HG03354 (cell line): Measurements from ENCODE around the gene AP1S1.
"Not testable (repeated sequence)": the region's sequence is repeated elsewhere in the genome, so short reads cannot be mapped to it uniquely, and the experiment has no call there.

Experiments
- ATAC-seq: cut with Tn5 transposase; IDR thresholded peaks from one replicate; pipeline ENCODE4 v1.9.1; 2021; ENCODE audit warnings: mild to moderate bottlenecking; ENCODE audit not compliant: unreplicated experiment, poor library complexity, severe bottlenecking

The AP1S1 gene

DNA sequence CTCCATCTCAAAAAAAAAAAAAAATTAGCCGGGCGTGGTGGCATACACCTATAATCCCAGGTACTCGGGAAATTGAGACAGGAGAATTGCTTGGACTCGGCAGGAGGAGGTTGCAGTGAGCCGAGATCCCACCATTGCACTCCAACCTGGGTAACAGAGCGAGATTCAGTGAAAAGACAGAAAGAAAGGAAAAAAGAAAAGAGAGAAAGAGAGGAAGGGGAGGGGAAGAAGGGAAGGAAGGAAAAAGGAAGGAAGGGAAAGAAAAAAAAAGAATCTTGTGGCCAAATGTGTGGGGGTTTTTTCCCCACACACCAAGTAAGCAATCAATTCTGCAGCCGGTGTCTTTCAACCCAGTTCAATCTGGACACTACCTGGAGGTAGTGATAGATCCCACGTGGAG, 34.8 kb downstream of the AP1S1 start:
- ATAC-seq, result no peak

DNA sequence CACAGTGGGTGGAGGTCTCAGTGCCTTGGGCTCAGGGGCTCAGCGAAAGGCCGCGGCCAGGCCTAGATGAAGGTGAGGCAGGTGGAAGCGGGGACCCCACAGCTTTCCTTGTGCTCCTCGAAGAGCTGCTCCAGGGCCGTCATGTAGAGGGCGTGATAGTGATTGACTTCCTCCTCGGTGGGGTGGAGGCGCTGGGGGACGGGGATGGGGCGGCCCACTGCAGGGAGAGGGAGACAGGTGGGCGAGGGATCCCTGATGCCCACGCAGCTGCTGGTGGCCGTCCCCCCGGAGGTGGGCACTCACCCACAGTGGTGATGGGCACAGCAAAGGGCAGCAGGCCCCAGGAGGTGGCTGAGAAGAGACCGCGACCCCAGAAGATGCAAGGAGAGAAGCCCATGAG, 41.6 kb downstream of the AP1S1 start:
- ATAC-seq, result no peak

DNA sequence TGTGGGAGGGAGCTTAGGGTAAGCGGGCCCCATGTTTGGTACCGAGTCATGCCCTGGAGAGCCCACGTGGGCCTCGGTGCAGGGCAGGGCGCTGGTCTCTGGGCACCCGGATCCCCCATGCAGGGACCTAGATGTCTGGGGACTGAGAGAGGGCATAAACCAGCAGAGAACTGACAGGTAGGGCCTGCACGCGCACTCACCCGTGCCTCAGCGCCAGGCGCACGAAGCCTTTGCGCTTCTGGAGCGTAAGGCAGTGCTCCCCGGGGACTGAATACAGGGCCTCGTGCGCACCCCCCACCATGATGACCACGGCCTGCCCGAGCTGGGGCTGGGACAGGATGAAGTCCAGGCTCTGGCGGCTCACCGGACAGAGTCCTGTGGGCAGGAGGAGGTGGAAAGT, 43.7 kb downstream of the AP1S1 start:
- no peak for ATAC-seq

DNA sequence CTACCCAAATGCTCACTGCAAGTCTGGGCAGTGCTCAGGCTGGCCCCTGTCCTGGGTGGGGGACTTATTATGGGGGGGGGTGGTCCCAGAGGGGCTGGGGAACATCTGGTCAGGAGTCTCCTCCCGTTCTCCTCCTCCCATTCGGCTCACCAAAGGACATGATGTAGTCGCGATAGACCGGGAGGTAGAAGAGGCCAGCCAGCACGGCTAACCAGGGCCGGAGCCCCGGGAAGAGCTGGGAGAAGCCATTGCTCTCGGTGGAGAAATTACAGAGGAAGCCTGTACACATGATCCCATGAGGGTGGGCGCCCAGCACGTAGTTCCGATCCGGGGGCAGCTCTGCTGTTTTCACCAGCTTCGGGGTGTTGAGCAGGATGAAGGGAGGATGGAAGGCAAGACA, 44.2 kb downstream of the AP1S1 start:
- ATAC-seq, result no peak

DNA sequence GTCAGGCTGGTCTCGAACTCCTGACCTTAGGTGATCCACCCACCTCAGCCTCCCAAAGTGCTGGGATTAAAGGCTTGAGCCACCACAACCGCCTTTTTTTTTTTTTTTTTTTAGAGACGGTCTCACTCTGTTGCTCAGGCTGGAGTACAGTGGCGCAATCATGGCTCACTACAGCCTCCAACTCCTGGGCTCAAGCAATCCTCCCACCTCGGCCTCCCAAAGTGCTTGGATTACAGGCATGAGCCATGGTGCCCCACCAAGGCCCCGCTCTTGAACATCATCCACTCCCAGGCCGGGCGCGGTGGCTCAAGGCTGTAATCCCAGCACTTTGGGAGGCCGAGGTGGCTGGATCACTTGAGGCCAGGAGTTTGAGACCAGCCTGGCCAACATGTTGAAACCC, 45.2 kb downstream of the AP1S1 start:
- ATAC-seq, result not testable (repeated sequence)

DNA sequence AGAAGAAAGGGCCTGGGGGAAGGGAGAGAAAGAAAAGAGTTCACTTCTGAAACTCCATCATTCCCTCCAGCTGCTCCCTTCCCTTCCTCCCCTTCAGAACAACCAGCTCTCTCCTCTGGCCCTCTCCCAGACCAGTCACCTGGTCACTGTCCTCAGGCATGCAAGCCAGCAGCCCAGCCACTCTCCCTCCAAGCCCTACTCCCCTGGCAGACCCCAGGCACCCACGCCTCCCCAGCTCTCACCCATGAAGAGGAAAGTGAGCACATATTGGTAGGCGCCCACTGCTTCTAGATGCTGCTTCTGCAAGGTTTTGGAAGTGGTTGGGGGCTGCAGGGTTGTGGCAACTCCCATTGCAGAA, 46.2 kb downstream of the AP1S1 start:
- ATAC-seq, result no peak

DNA sequence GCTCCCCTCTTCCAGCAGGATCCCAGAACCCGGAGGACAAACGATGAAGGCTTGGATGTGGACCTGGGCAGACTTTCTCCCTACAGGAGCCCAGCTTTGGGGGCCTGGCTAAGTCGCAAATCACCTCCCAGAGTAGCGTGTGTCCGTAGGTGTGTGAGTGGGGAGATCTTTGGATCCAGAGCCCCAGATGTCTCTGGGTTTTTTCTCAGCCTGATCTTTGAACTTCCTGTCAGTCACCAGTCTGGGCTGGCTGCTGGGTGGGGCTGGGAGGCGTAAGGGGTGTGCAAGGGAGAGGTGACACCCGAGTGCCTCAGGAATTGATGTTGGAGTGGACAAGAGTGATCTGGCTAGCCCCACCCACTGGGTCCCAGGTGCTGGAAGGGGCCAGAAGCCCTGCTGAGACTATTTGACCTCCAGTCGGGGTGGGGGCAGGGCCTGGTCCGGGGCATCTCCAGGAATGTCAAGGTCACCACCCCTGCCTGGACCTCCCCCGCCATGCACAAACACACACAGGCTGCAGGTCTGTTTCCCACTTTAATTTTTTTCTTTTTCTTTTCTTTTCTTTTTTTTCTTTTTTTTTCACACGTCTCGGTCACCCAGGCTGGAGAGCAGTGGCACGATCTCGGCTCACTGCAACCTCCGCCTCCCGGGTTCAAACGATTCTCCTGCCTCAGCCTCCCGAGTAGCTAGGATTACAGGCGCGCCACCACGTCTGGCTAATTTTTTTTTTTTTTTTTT, 46.8 kb downstream of the AP1S1 start, which contains the start of gene MOGAT3:
Gene MOGAT3, minus strand, starts transcription at position 175 of the 738 bp plus-strand sequence. CDS start 182 bp downstream, outside the sequence.
- ATAC-seq, result no peak

DNA sequence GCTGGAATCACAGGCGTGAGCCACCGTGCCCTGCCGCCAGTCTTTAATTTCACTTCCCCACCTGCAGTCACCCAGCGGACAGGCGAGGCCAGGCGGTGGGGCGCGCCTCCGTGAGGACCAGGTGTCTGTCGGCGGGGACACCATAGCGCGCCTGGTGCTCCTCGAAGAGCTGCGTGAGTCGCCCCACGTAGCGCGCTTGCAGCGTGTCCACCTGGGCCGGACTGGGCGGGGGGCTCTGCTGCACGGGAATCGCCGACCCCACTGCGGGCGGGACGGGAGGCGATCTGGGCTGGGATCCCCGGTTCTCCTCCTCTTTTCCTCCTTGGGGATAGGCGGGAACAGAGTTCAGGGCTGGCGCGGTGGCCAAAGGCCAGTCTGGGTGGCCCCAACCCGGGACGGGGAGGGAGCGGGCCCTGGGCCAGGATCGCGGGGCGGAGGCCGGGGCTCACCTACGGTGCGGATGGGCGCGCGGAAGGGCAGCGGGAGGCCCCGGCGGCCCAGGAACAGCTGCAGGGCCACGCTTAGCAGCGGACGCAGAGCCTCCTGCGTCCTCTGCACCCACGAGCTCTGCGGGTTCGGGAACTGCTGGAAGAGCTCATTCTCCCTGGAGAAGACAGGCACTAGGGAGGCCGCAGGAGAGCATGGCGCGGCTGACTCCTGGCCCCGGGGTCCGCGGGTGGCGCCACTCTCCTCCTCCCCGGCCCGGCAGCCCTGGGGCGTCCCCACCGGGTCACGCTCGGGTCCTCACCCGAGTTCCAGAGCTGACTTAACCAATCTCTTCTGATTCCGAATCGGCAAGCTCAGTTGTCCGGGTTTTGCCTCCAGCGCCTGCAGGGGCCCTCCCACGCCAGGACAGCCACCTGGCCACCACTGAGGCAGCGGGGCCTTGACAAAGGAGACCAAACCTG, 47.7 kb downstream of the AP1S1 start:
- no peak for ATAC-seq

DNA sequence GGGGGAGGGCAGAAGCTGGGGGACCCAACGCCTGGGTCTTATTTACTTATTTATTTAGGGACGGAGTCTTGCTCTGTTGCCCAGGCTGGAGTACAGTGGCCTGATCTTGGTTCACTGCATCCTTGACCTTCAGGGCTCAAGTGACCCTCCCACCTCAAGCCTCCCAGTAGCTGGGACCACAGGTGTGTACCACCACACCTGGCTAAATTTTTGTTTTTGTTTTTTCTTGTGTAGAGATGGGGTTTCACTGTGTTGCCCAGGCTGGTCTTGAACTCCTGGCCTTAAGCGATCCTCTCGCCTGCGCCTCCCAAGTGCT, 48.3 kb downstream of the AP1S1 start:
- no peak for ATAC-seq

DNA sequence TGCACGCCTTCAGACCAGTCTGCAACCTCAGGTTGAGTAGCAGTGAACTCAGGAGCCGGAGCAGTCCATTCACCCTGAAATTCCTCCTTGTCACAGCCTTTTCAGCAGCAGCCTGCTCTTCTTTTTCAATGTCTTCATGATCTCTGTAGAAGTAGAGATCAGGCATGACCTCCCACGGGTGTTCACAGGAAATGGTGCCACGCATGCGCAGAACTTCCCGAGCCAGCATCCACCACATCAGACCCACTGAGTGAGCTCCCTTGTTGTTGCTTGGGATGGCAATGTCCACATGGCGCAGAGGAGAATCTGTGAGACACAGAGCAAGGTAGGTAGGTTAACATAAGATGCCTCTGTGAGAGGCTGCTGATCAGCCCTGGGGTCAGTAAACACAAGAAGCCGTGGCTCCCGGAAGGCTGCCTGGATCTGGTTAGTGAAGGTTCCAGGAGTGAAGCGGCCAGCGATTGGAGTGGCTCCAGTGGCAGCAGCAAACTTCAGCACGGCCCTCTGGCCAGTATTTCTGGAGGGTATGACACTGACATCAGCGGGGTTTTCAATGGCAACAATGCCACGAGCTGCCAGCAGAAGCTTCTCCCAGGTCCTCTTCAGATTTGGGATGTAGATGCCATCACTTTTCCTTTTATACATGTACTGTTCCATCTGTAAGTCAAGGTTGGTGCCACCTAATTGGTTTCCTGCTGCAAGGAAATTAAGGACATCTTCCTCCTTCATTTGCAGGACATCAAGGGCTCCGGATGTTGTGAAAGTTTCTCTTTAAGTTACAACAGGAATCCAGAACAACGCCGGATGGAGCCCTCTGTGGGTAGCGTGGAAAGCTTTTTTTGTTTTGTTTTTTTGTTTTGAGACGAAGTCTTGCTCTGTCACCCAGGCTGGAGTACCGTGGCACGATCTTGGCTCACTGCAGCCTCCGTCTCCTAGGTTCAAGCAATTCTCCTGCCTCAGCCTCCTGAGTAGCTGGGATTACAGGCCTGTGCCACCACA, 49.8 kb downstream of the AP1S1 start:
- not testable (repeated sequence) for ATAC-seq

DNA sequence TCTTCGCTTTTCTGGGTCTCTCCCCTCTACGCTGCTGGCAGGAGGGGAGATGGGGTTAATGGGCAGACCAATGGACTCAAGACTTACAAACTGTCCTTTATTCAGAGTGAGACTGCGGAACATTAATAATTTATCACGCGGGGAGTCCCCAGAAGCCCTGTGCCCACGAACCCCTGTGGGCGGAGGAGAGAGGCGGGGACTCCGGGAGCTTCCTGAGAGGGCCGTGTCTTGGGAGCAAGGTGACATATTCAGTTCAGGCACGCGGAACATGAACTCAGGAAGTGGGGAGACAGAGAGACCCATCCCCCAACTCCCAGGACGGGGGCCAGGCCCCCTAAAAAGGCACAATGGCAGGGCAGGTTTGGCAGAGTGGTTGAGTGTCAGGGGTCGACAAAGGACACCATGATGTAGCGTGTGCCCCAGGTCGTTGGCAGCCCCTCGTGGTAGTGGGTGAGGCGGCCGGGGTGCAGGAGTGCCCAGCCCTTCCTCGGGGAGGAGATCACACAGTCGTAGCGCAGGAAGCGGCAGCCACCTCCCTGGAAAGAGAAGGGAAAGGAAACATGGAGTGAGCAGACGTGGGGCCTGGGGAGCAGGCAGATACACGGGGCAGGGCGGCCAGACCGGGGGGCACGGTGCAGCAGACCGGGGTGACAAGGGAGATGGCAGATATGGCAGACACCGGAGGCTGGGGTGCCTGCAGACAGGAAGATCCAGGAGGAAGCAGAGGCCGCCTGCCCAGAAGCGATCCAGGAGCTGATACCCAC, 51.8 kb downstream of the AP1S1 start:
- ATAC-seq, result no peak

DNA sequence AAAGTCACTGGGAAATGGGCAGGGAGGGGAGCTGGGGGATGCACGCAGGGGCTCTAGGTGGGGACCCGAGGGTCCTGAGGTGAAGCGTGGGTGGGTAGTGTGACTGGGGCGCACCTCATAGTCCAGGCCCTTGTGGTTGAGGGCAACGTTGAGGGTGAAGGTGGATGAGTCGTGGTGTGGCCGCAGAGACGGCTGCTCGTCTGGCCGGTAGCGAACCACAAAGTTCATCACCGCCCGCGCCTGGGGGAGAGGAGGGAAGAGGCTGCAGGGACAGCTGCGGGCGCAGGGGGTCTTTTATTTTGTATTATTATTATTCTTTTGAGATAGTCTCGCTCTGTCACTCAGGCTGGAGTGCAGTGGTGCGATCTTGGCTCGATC, 52.4 kb downstream of the AP1S1 start:
- no peak for ATAC-seq

DNA sequence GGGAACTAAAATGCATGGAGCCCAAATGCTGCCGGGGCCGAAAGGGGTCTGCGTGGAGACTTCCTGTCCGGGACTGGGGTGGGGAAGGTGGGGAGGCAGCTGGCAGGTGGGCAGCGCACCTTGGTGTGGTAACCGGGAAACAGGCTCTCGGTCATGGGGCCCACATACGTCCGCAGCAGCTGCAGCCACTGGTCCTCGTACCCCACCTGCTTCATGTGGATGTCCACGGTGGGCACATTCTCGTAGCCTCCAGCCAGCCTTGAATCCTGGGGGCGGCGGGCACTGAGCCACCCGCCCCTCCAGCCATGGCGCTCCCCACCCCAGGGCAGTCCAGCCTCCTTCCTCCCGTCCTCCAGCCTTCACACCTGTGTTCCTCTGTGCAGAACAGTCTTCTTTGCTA, 53.2 kb downstream of the AP1S1 start:
- ATAC-seq, result no peak

DNA sequence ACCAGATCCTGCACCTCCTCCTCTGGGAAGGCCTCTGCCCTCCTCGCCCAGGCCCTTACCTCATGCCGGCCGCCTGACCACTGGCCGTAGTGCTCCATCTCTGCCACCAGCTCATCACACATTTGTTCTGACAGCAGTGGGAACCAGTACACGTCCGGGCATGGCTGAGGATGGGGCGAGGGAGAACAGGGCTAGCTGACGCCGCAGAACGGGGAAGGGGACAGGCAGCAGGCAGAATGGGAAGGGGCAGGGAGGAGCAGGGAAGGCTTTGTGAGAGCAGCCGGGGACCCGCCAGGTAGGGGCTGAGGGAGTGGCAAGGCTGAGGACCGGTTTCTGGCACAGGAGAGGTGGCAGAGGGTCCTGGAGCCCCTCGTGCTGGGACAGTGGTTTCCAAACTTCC, 54.5 kb downstream of the AP1S1 start:
- ATAC-seq, result no peak

DNA sequence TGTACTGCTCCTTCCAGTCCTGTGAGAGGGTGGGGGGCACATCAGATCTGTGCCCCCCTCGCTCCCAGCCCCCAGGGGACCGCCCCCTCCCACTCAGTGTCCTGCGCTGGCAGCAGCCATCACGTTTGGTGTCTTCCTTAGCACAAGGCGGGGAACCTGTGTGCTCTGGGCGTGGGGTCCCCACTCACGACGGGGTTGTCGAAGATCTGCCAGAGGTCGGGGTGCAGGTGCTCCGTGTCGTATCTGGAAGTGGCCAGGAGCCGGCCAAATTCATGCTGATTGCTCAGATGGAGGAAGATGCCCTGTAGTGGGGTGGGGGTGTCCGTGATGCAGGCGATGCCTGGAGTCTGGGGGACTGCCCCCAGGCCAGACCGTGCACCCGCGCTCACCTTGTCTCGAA, 55.9 kb downstream of the AP1S1 start:
- ATAC-seq, result no peak
